H1 (cell line): ENCODE measurements around the gene CD180. TPM values are rescaled to one million over a fixed set of nuclear protein-coding genes. Genes with fewer than 3 reads are reported as not detected.

ENCODE experiments used
- CTCF ChIA-PET: fragments of 300-600 bp; sonication (Branson Sonifier 250); formaldehyde crosslinking; loops from one replicate; lab custom pipeline; 2021; ENCODE audit not compliant: partially characterized antibody; lab: Charles Lee
- POLR2A ChIA-PET: fragments of 300-600 bp; sonication (Branson Sonifier 250); formaldehyde crosslinking; loops from one replicate; lab custom pipeline; 2021; ENCODE audit warnings: inconsistent platforms; ENCODE audit not compliant: partially characterized antibody; lab: Charles Lee
- DNase-seq, 2 experiments: peaks; one replicate each; pipeline versions ENCODE4 v3.0.0 to v3.0.0-alpha.2; 2010 to 2022; ENCODE audit warnings: low spot score in 2 of 2, low read depth in 1 of 2, mixed read lengths in 1 of 2
- FAIRE-seq: peaks from 2 replicates; lab custom pipeline; 2011; peaks lifted over from hg19 to GRCh38; lab: Jason Lieb, UNC
- H2AFZ ChIP-seq: 2 replicates; pipeline ENCODE4 v1.8.1; 2012; ENCODE audit warnings: low read length, inconsistent platforms
- H2AK5ac ChIP-seq: 2 replicates; pipeline ENCODE4 v1.6.1; 2013; ENCODE audit warnings: low read depth, low read length
- H2BK120ac ChIP-seq: replicated peaks from 2 replicates; pipeline ENCODE3; 2013; ENCODE audit warnings: low read depth, low read length, inconsistent platforms
- H2BK12ac ChIP-seq: 2 replicates; pipeline ENCODE4 v1.6.1; 2013; ENCODE audit warnings: low read depth, low read length
- H2BK15ac ChIP-seq: 2 replicates; pipeline ENCODE4 v1.6.1; 2013; ENCODE audit warnings: low read length
- H2BK20ac ChIP-seq: 2 replicates; pipeline ENCODE4 v1.6.1; 2013; ENCODE audit warnings: low read length
- H2BK5ac ChIP-seq: 2 replicates; pipeline ENCODE4 v1.6.1; 2013; ENCODE audit warnings: low read depth, low read length
- H3K14ac ChIP-seq: 2 replicates; pipeline ENCODE4 v1.6.1; 2013; ENCODE audit warnings: inconsistent platforms; ENCODE audit not compliant: insufficient read length
- H3K18ac ChIP-seq: 2 replicates; pipeline ENCODE4 v1.6.1; 2013; ENCODE audit warnings: low read length; ENCODE audit errors: extremely low read depth
- H3K23ac ChIP-seq: 2 replicates; pipeline ENCODE4 v1.6.1; 2013; ENCODE audit warnings: inconsistent platforms; ENCODE audit not compliant: insufficient read length
- H3K23me2 ChIP-seq: 2 replicates; pipeline ENCODE4 v1.6.1; 2013; ENCODE audit warnings: low read depth, low read length
- H3K27ac ChIP-seq: 2 replicates; pipeline ENCODE4 v1.6.1; 2011; ENCODE audit warnings: low read depth, low read length, inconsistent platforms
- H3K27me3 ChIP-seq, 4 experiments: replicated peaks in 1 of 4; 1 replicate in 1 of 4; 2 replicates in 3 of 4; pipeline versions ENCODE4 v1.6.1 to v1.8.1; 2011 to 2013; ENCODE audit warnings: low read length in 3 of 4, mild to moderate bottlenecking in 3 of 4, inconsistent platforms in 2 of 4, mixed read lengths in 2 of 4, moderate library complexity in 1 of 4; ENCODE audit not compliant: control insufficient read depth in 3 of 4, insufficient read depth in 3 of 4; ENCODE audit errors: extremely low read depth in 1 of 4
- H3K36me3 ChIP-seq, 4 experiments: 2 replicates each; pipeline versions ENCODE4 v1.6.1 to v1.8.1; 2011 to 2013; ENCODE audit warnings: mild to moderate bottlenecking in 4 of 4, low read length in 3 of 4, moderate library complexity in 2 of 4, control low read depth in 1 of 4, inconsistent platforms in 1 of 4; ENCODE audit not compliant: insufficient read depth in 4 of 4, control insufficient read depth in 2 of 4
- H3K4ac ChIP-seq: replicated peaks from 2 replicates; pipeline ENCODE3; 2013; ENCODE audit warnings: low read length, low read depth, mixed read lengths, inconsistent platforms; ENCODE audit not compliant: insufficient read length
- H3K4me1 ChIP-seq, 4 experiments: replicated peaks in 1 of 4; 1 replicate in 1 of 4; 2 replicates in 3 of 4; pipeline versions ENCODE4 v1.6.1 to v1.8.1; 2011 to 2013; ENCODE audit warnings: low read length in 3 of 4, inconsistent platforms in 2 of 4, mixed read lengths in 1 of 4; ENCODE audit not compliant: insufficient read depth in 4 of 4, control insufficient read depth in 3 of 4
- H3K4me2 ChIP-seq, 2 experiments: 2 replicates each; pipeline versions ENCODE4 v1.6.1 to v1.8.1; 2011 to 2013; ENCODE audit warnings: low read depth in 2 of 2, low read length in 2 of 2, control low read depth in 1 of 2, inconsistent platforms in 1 of 2, mild to moderate bottlenecking in 1 of 2; ENCODE audit not compliant: insufficient read depth in 1 of 2
- H3K4me3 ChIP-seq, 4 experiments: fragments of 200-600, 300-600 bp in 1 of 4; sonication (generic), shearing (Covaris generic), sonication (Bioruptor Twin) in 1 of 4; 2 replicates each; pipeline versions ENCODE4 v1.5.1 to v1.8.1; 2011 to 2016; ENCODE audit warnings: low read length in 4 of 4, low read depth in 3 of 4, control low read depth in 2 of 4, inconsistent platforms in 2 of 4, mild to moderate bottlenecking in 2 of 4, mixed read lengths in 1 of 4, moderate library complexity in 1 of 4; ENCODE audit not compliant: insufficient read depth in 2 of 4; ENCODE audit errors: extremely low read depth in 1 of 4
- H3K56ac ChIP-seq: replicated peaks from 2 replicates; pipeline ENCODE3; 2013; ENCODE audit warnings: low read depth, mild to moderate bottlenecking, mixed read lengths, low read length, inconsistent platforms; ENCODE audit not compliant: insufficient read length
- H3K79me1 ChIP-seq: 2 replicates; pipeline ENCODE4 v1.6.1; 2013; ENCODE audit warnings: low read depth, low read length, control low read depth
- H3K79me2 ChIP-seq, 2 experiments: 2 replicates each; pipeline versions ENCODE4 v1.6.1 to v1.8.1; 2012 to 2013; ENCODE audit warnings: low read length in 2 of 2, mild to moderate bottlenecking in 2 of 2, inconsistent platforms in 1 of 2; ENCODE audit not compliant: insufficient read depth in 2 of 2, control insufficient read depth in 1 of 2
- H3K9ac ChIP-seq, 4 experiments: replicated peaks in 1 of 4; 1 replicate in 1 of 4; 2 replicates in 3 of 4; pipeline versions ENCODE4 v1.6.1 to v1.8.1; 2011 to 2013; ENCODE audit warnings: low read depth in 3 of 4, low read length in 3 of 4, control low read depth in 2 of 4, mild to moderate bottlenecking in 2 of 4, moderate library complexity in 2 of 4, inconsistent platforms in 1 of 4; ENCODE audit errors: extremely low read depth in 1 of 4
- H3K9me3 ChIP-seq, 2 experiments: 2 replicates each; pipeline versions ENCODE4 v1.6.1 to v1.8.1; 2012 to 2013; ENCODE audit warnings: mild to moderate bottlenecking in 2 of 2, moderate library complexity in 2 of 2, control low read depth in 1 of 2, inconsistent platforms in 1 of 2, low read depth in 1 of 2, low read length in 1 of 2, mixed read lengths in 1 of 2; ENCODE audit not compliant: insufficient read depth in 2 of 2
- H4K20me1 ChIP-seq, 2 experiments: replicated peaks in 1 of 2; 2 replicates each; pipeline versions ENCODE3 to v1.8.1; 2011 to 2013; ENCODE audit warnings: inconsistent platforms in 2 of 2, low read length in 2 of 2, mild to moderate bottlenecking in 1 of 2; ENCODE audit not compliant: insufficient read depth in 2 of 2, control insufficient read depth in 1 of 2
- H4K5ac ChIP-seq: 2 replicates; pipeline ENCODE4 v1.6.1; 2013; ENCODE audit warnings: low read length, low read depth, mixed read lengths, inconsistent platforms; ENCODE audit not compliant: insufficient read length
- H4K8ac ChIP-seq: 2 replicates; pipeline ENCODE4 v1.8.0; 2013; ENCODE audit warnings: mild to moderate bottlenecking, moderate library complexity, low read length, inconsistent platforms; ENCODE audit not compliant: insufficient read depth; ENCODE audit errors: extremely low read depth
- H4K91ac ChIP-seq: replicated peaks from 2 replicates; pipeline ENCODE3; 2013; ENCODE audit warnings: low read length, mixed read lengths, inconsistent platforms; ENCODE audit not compliant: insufficient read length
- CBX8 ChIP-seq: fragments of 300-800, 300-1000 bp; sonication (generic); IDR thresholded peaks from 2 replicates; pipeline ENCODE4 v1.7.1; 2016; ENCODE audit warnings: low read depth, low read length, borderline replicate concordance
- CTBP2 ChIP-seq: IDR thresholded peaks from 2 replicates; pipeline ENCODE4 v1.7.0; 2011; ENCODE audit warnings: borderline replicate concordance, mild to moderate bottlenecking, moderate library complexity, mixed read lengths, low read length; ENCODE audit not compliant: insufficient read depth, insufficient read length
- CTCF ChIP-seq, 3 experiments: IDR thresholded peaks; 1 replicate in 2 of 3; 2 replicates in 1 of 3; pipeline versions ENCODE4 v1.5.1 to v1.6.1; 2011; ENCODE audit warnings: low read length in 3 of 3, mild to moderate bottlenecking in 3 of 3, inconsistent platforms in 2 of 3, low read depth in 1 of 3, moderate library complexity in 1 of 3; ENCODE audit not compliant: insufficient read depth in 1 of 3; ENCODE audit errors: control extremely low read depth in 1 of 3
- EP300 ChIP-seq, 2 experiments: IDR thresholded peaks; 1 replicate in 1 of 2; 2 replicates in 1 of 2; pipeline ENCODE4 v1.6.1; 2011 to 2012; ENCODE audit warnings: low read depth in 2 of 2, low read length in 2 of 2, mild to moderate bottlenecking in 2 of 2, borderline replicate concordance in 1 of 2, inconsistent platforms in 1 of 2, moderate library complexity in 1 of 2
- EZH2 ChIP-seq: fragments of 200-600 bp; sonication (generic); IDR thresholded peaks from 2 replicates; pipeline ENCODE4 v1.7.1; 2012; ENCODE audit warnings: low read depth, mild to moderate bottlenecking, moderate library complexity, low read length, inconsistent platforms; ENCODE audit not compliant: severe bottlenecking
- HDAC6 ChIP-seq: IDR thresholded peaks from one replicate; pipeline ENCODE4 v1.7.1; 2012; ENCODE audit warnings: low read depth, mild to moderate bottlenecking, inconsistent platforms, low read length, moderate library complexity
- KDM1A ChIP-seq: fragments of 200-600, 300-600 bp; sonication (generic); IDR thresholded peaks from 2 replicates; pipeline ENCODE4 v1.7.1; 2016; ENCODE audit warnings: mild to moderate bottlenecking, low read length, borderline replicate concordance
- MAX ChIP-seq: IDR thresholded peaks from 2 replicates; pipeline ENCODE4 v1.6.1; 2012; ENCODE audit warnings: inconsistent platforms
- POLR2A ChIP-seq, 2 experiments: IDR thresholded peaks; 1 replicate in 1 of 2; 2 replicates in 1 of 2; pipeline ENCODE4 v1.6.1; 2011; ENCODE audit warnings: low read depth in 2 of 2, low read length in 2 of 2, mild to moderate bottlenecking in 2 of 2; ENCODE audit errors: control extremely low read depth in 1 of 2
- TAF1 ChIP-seq: IDR thresholded peaks from 2 replicates; pipeline ENCODE4 v1.6.1; 2011; ENCODE audit warnings: mild to moderate bottlenecking, low read depth, low read length
- ZNF274 ChIP-seq: IDR thresholded peaks from 2 replicates; pipeline ENCODE4 v1.7.0; 2012; ENCODE audit warnings: low read length, borderline replicate concordance; ENCODE audit errors: extremely low read depth
- WGBS, 2 experiments: shearing (Covaris generic) in 1 of 2; methylation state at CpG; one replicate each; pipeline versions ENCODE4 v1.1.6 to v1.1.7; 2013 to 2015; ENCODE audit warnings: low lambda C conversion rate in 2 of 2, mixed read lengths in 2 of 2, inconsistent platforms in 1 of 2, low coverage in 1 of 2, missing lambda C conversion rate in 1 of 2; ENCODE audit not compliant: insufficient replicate concordance in 2 of 2, insufficient coverage in 1 of 2, insufficient read length in 1 of 2; ENCODE audit errors: extremely low coverage in 1 of 2, missing lambda C conversion rate in 1 of 2; 5-methylcytosine and 5-hydroxymethylcytosine counted together
- polyA plus RNA-seq, 7 experiments: library from polyadenylated mRNA; depleted of rRNA in 3 of 7; stranded (reverse) in 5 of 7; unstranded in 2 of 7; fragments of >200 nt in 5 of 7; fragments of 200-250 nt in 2 of 7; gene quantifications; 1 replicate in 5 of 7; 2 replicates in 1 of 7; 4 replicates in 1 of 7; pipeline versions ENCODE4 v1.2.1 to v1.2.3, GENCODE V29; 2011 to 2013; ENCODE audit warnings: missing spikeins in 2 of 7, mixed read lengths in 2 of 7
- total RNA-seq: library from RNA; stranded (reverse); fragmentation: NEBNext Ultra II Directional; extraction: Animal tissue kit (Norgen Biotek cat#: 25700); gene quantifications from 2 replicates; pipeline ENCODE4 v1.2.1, GENCODE V29; 2021

Gene CD180
- total and polyA plus RNA-seq, 2 of the 8 experiments (the other 6 are each of a cell fraction or from before 2014, with no cell fraction given), result not detected

- no peak overlapping the region for H3K56ac ChIP-seq
- H2AFZ ChIP-seq, result no peak overlapping the region
- no peaks in the 10 kb centered on the region for H3K9me3 ChIP-seq
- 87% methylated on average over 6 of the region's 6 CpGs; no CpG with 5 or more reads in 1 of the 2 experiments for WGBS, 2 experiments
- no peak overlapping the region; the same call in 1 of the 2 replicates for H4K8ac ChIP-seq
- no peaks in the 10 kb centered on the region for H3K79me1 ChIP-seq
- no peaks in the 10 kb centered on the region for H3K23me2 ChIP-seq
- H2BK120ac ChIP-seq, result no peak overlapping the region
- no peak overlapping the region for H3K27ac ChIP-seq
- FAIRE-seq, result no peak
- H2BK12ac ChIP-seq, result no peak overlapping the region
- ChIA-PET CTCF (interaction anchor here (0.8 to 3.9 kb wide), 2 partner anchors 9 to 365 kb away, joined by 3 to 13 read pairs; no protein-coding TSS in a partner anchor), POLR2A (interaction anchor here (0.6 kb wide), 1 partner anchor 97 kb away, joined by 4 read pairs; no protein-coding TSS in a partner anchor)
- H2BK15ac ChIP-seq, result no peak overlapping the region
- H3K9ac ChIP-seq, result no peak overlapping the region
- H2BK20ac ChIP-seq, result no peak overlapping the region
- no peak overlapping the region for H3K14ac ChIP-seq
- H3K36me3 ChIP-seq, result no peaks in the 10 kb centered on the region
- no peaks in the 10 kb centered on the region for H4K20me1 ChIP-seq
- no peak overlapping the region for H4K91ac ChIP-seq
- no peak overlapping the region for H4K5ac ChIP-seq
- no peak overlapping the region for H3K4me3 ChIP-seq
- no peak overlapping the region for H3K18ac ChIP-seq
- no peak for DNase-seq
- H3K4ac ChIP-seq, result no peak overlapping the region
- no peaks in the 10 kb centered on the region for H3K79me2 ChIP-seq
- H3K23ac ChIP-seq, result no peak overlapping the region
- H3K27me3 ChIP-seq, result no peaks in the 10 kb centered on the region
- no peak overlapping the region for H2AK5ac ChIP-seq
- H2BK5ac ChIP-seq, result no peak overlapping the region
- H3K4me1 ChIP-seq, result no peaks in the 10 kb centered on the region
- H3K4me2 ChIP-seq, result no peak overlapping the region
- no peak for TF ChIP-seq CBX8
- no peak for TF ChIP-seq TAF1
- no peak for TF ChIP-seq KDM1A
- no peak for TF ChIP-seq EZH2
- TF ChIP-seq CTCF (IDR thresholded peaks at IDR 0.05; ENCODE audit: control extremely low read depth in 1 of 3, insufficient read depth in 1 of 3, low read depth in 1 of 3, low read length in 3 of 3), result no peak
- no peak for TF ChIP-seq ZNF274
- no peak for TF ChIP-seq POLR2A (IDR thresholded peaks at IDR 0.05; ENCODE audit: control extremely low read depth in 1 of 2, low read depth in 2 of 2, low read length in 2 of 2)
- TF ChIP-seq EP300 (IDR thresholded peaks at IDR 0.05; ENCODE audit: borderline replicate concordance in 1 of 2, low read depth in 2 of 2, low read length in 2 of 2), result no peak
- no peak for TF ChIP-seq MAX
- no peak for TF ChIP-seq HDAC6
- no peak for TF ChIP-seq CTBP2
Observed at GRCh38 chr5:67152400-67152799, 44.2 kb downstream of the CD180 start.
